ENCODE data around the gene SLC17A9.

GRCh38 chr20:63004607-63005364, 52.3 kb downstream of the SLC17A9 start:
- no peak for TF ChIP-seq CTCF (conservative IDR thresholded peaks at IDR 0.05; ENCODE audit: low read depth, low read length)
- peak; percentile 63 for TF ChIP-seq EZH2 (IDR thresholded peaks at IDR 0.05; ENCODE audit: borderline replicate concordance, low read depth, low read length, poor library complexity, severe bottlenecking)

All from A673 (cell line).